Measurements from ENCODE around the gene GFRA1.

GRCh38 chr10:116298586-116298985 is 25.6 kb upstream of the GFRA1 start:
- no peak for TF ChIP-seq CTCF (IDR thresholded peaks at IDR 0.05; ENCODE audit: poor library complexity)
- no peak for TF ChIP-seq EZH2 (IDR thresholded peaks at IDR 0.05; ENCODE audit: borderline replicate concordance)

Measured in hepatocyte (in vitro differentiated cells).